HG02852 (cell line): ENCODE results near the gene SNX10.
"Not testable (repeated sequence)": the region's sequence is repeated elsewhere in the genome, so short reads cannot be mapped to it uniquely, and the experiment has no call there.

ENCODE experiments used
- ATAC-seq: cut with Tn5 transposase; IDR thresholded peaks from one replicate; pipeline ENCODE4 v1.9.1; 2021; ENCODE audit warnings: mild to moderate bottlenecking, moderate library complexity; ENCODE audit not compliant: unreplicated experiment

Gene SNX10

GRCh38 chr7:26291699-26292538 is at the start of gene SNX10:
Gene SNX10, plus strand, starts transcription at chr7:26291862. Its CDS starts 54,581 bp downstream, at chr7:26346443.
- ATAC-seq, result peak; percentile 70

- no peak for ATAC-seq
Measured at GRCh38 chr7:26245150-26245549, 46.5 kb upstream of the SNX10 start.

GRCh38 chr7:26250239-26250638 is 41.4 kb upstream of the SNX10 start:
- ATAC-seq, result no peak

GRCh38 chr7:26261866-26262265 is 29.8 kb upstream of the SNX10 start:
- ATAC-seq, result not testable (repeated sequence)

GRCh38 chr7:26265065-26265464 is 26.6 kb upstream of the SNX10 start:
- ATAC-seq, result no peak

GRCh38 chr7:26265499-26266075 is 26.1 kb upstream of the SNX10 start:
- ATAC-seq, result no peak

GRCh38 chr7:26267601-26268166 is 24.0 kb upstream of the SNX10 start:
- no peak for ATAC-seq

- ATAC-seq, result no peak
Measured at GRCh38 chr7:26275213-26275612, 16.4 kb upstream of the SNX10 start.

GRCh38 chr7:26278770-26279169 is 12.9 kb upstream of the SNX10 start:
- no peak for ATAC-seq

GRCh38 chr7:26279405-26279804 is 12.3 kb upstream of the SNX10 start:
- ATAC-seq, result no peak

GRCh38 chr7:26280097-26280496 is 11.6 kb upstream of the SNX10 start:
- ATAC-seq, result no peak

- ATAC-seq, result no peak
Measured at GRCh38 chr7:26280723-26281122, 10.9 kb upstream of the SNX10 start.

- no peak for ATAC-seq
Measured at GRCh38 chr7:26284477-26284876, 7.2 kb upstream of the SNX10 start.

- no peak for ATAC-seq
Measured at GRCh38 chr7:26284995-26285632, 6.5 kb upstream of the SNX10 start.

GRCh38 chr7:26286157-26286556 is 5.5 kb upstream of the SNX10 start:
- no peak for ATAC-seq

GRCh38 chr7:26288126-26288525 is 3.5 kb upstream of the SNX10 start:
- not testable (repeated sequence) for ATAC-seq

- no peak for ATAC-seq
Measured at GRCh38 chr7:26291251-26291650, 411 bp upstream of the SNX10 start.

GRCh38 chr7:26292768-26293560 is 1.3 kb downstream of the SNX10 start:
- no peak for ATAC-seq

GRCh38 chr7:26293569-26294308 is 2.1 kb downstream of the SNX10 start:
- ATAC-seq, result peak; percentile 75

GRCh38 chr7:26295015-26295414 is 3.4 kb downstream of the SNX10 start:
- no peak for ATAC-seq
